KMS-11 (cell line): ENCODE measurements around the gene CD164.
A peak's percentile ranks its signal among the peaks of the same experiment; 100 is the strongest.

Experiments used
- H2AFZ ChIP-seq: fragments of 200-600 bp; sonication (generic); 2 replicates; pipeline ENCODE4 v1.6.1; 2016; ENCODE audit warnings: antibody characterized with exemption, mixed run types, low read depth
- H3K27ac ChIP-seq: fragments of 200-600 bp; sonication (generic); 2 replicates; pipeline ENCODE4 v1.6.1; 2016; ENCODE audit warnings: mild to moderate bottlenecking, mixed run types
- H3K27me3 ChIP-seq: fragments of 200-600 bp; sonication (generic); 2 replicates; pipeline ENCODE4 v1.6.1; 2017; ENCODE audit warnings: mild to moderate bottlenecking, low read depth, mixed run types, moderate library complexity; ENCODE audit not compliant: insufficient read depth
- H3K36me3 ChIP-seq: fragments of 200-600 bp; sonication (generic); 2 replicates; pipeline ENCODE4 v1.6.1; 2017; ENCODE audit warnings: mild to moderate bottlenecking, mixed run types; ENCODE audit not compliant: insufficient read depth
- H3K4me1 ChIP-seq: fragments of 200-600 bp; sonication (generic); 2 replicates; pipeline ENCODE4 v1.6.1; 2016; ENCODE audit warnings: mild to moderate bottlenecking, low read depth, mixed run types; ENCODE audit not compliant: poor library complexity, severe bottlenecking
- H3K4me2 ChIP-seq: fragments of 200-600 bp; sonication (generic); 2 replicates; pipeline ENCODE4 v1.7.0; 2016; ENCODE audit warnings: mild to moderate bottlenecking, mixed run types
- H3K4me3 ChIP-seq: fragments of 200-600 bp; sonication (generic); IDR thresholded peaks from 2 replicates; pipeline ENCODE4 v1.6.1; 2017; ENCODE audit warnings: low read depth, low read length, mixed read lengths; ENCODE audit not compliant: insufficient read depth
- H3K79me2 ChIP-seq: fragments of 200-600 bp; sonication (generic); 2 replicates; pipeline ENCODE4 v1.6.1; 2016; ENCODE audit warnings: low read depth, mixed run types; ENCODE audit not compliant: insufficient read depth
- H3K9ac ChIP-seq: fragments of 200-600 bp; sonication (generic); 2 replicates; pipeline ENCODE4 v1.6.1; 2016; ENCODE audit warnings: mild to moderate bottlenecking, mixed run types
- H4K20me1 ChIP-seq: fragments of 200-600 bp; sonication (generic); 2 replicates; pipeline ENCODE4 v1.6.1; 2016; ENCODE audit warnings: mild to moderate bottlenecking, mixed run types; ENCODE audit not compliant: insufficient read depth
- TF ChIP-seq, protein P1 (sequence below): fragments of 200-600 bp; sonication (generic); conservative IDR thresholded peaks from 2 replicates; pipeline ENCODE4 v1.6.1; 2017; ENCODE audit warnings: low read depth, mild to moderate bottlenecking, antibody characterized with exemption, low read length, moderate library complexity, mixed read lengths

CD164 gene

DNA sequence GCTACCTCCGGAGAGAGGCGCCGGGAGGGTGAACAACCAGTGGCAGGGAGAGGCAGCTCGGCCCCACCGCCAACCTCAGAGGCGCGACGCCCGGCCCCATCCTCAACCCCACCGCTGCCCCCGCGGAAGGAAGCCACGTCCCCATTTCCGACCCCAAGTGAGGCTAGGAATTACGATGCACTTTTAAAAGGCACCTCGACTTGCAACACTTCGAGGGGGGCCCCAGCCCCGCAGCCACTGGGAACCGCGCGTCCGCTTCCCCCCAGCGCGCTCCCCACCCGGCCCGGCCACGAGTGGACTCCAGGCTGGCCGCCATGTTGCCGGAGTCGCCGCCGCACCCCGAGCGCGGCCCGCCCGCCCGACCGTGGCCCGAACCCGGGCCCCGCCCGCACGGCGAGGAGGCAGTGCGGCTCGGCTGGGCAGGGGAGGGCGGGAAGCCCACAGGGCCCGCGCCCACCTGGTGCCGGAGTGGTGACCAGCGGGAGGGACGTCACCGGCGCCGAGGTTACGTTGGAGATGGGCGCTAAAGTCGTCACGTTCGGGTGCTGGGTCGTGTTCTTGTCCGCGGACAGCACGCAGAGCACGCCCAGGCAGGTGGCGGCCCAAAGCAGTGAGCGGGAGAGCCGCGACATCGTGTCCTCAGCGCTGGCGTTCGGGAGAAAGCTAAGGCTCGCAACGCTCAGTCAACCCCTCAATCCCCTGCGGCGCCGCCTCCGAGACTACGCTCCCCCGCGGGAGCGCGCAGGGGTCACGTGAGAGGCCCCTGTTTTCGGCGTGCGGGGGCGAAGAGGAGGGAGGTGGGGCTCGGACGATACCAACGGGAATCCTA lies at the start of gene CD164:
Gene CD164 (minus strand): TSS at position 721 of the 829 bp plus-strand sequence. CDS start 89 bp downstream, at position 632.
- H3K27me3 ChIP-seq, result no peaks in the 10 kb centered on the region
- no peak within 1 kb of the TSS for H3K4me3 ChIP-seq
- peaks cover 3% of the 10 kb centered on the region; the same call in 1 of the 2 replicates for H3K36me3 ChIP-seq
- peak within 1 kb of the TSS; percentile 88 for H3K4me2 ChIP-seq
- H3K79me2 ChIP-seq, result peaks cover 48% of the 10 kb centered on the region
- peak within 1 kb of the TSS; percentile 59 for H2AFZ ChIP-seq
- peaks cover 17% of the 10 kb centered on the region for H3K4me1 ChIP-seq
- H3K27ac ChIP-seq, result peak within 1 kb of the TSS; percentile 92
- peak within 1 kb of the TSS; percentile 90 for H3K9ac ChIP-seq
- TF ChIP-seq, protein P1, sequence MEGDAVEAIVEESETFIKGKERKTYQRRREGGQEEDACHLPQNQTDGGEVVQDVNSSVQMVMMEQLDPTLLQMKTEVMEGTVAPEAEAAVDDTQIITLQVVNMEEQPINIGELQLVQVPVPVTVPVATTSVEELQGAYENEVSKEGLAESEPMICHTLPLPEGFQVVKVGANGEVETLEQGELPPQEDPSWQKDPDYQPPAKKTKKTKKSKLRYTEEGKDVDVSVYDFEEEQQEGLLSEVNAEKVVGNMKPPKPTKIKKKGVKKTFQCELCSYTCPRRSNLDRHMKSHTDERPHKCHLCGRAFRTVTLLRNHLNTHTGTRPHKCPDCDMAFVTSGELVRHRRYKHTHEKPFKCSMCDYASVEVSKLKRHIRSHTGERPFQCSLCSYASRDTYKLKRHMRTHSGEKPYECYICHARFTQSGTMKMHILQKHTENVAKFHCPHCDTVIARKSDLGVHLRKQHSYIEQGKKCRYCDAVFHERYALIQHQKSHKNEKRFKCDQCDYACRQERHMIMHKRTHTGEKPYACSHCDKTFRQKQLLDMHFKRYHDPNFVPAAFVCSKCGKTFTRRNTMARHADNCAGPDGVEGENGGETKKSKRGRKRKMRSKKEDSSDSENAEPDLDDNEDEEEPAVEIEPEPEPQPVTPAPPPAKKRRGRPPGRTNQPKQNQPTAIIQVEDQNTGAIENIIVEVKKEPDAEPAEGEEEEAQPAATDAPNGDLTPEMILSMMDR, result no peak
- H4K20me1 ChIP-seq, result peaks cover 9% of the 10 kb centered on the region; the same call in 1 of the 2 replicates

DNA sequence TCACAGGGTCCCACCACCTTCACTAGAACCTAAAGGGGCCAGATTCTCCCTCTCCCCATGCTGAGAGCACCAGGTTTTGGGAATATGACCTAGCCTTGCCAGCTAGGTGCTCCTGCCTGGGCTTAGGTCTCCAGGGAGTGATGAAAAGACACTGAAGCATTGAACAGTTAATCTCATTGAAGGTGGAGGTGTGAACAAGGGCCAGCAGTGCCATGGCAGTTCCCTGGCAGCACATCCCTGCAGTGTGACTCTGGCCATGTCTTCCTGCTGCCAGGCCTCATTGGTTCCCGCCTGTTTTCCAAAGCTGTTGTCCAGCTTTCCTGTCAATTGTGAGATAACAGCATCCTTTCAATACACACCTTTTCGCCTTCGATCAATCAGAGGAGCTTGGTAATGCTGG lies 47.2 kb upstream of the CD164 start:
- Histone ChIP-seq H3K9ac (no peak overlapping the region), H3K4me2 (no peak overlapping the region), H3K4me3 (no peak overlapping the region), H3K4me1 (no peaks in the 10 kb centered on the region), H3K27me3 (no peaks in the 10 kb centered on the region), H4K20me1 (no peaks in the 10 kb centered on the region), H3K79me2 (no peaks in the 10 kb centered on the region), H3K27ac (no peak overlapping the region), H2AFZ (no peak overlapping the region), H3K36me3 (no peaks in the 10 kb centered on the region)
- TF ChIP-seq, protein P1, result no peak

DNA sequence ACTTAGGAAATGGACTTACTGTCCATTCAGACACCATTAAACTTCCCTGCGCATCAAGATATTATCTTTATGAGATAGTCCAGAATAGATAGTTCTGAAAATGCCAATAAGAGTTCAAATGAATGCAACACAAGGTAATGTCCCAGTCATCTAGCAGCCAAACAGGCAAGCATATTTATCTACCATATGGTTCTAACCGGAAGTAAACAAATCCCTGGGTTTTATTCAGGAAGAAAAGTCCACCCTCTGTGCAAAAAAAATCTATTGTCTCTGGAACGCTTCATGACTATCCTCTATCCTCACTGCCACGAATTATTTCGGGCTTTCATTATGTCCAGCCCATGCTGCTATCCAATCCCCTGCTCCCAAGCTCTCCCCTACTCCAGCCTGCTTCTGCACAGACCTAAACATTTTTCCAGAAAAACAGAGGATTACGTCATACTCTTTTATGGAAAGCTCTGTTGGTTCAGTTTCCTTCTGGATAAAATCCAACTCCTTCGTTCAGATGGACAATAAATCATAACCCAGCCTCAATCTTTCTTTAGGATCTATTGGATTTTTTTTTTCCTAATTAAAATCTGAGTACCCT lies 46.7 kb upstream of the CD164 start:
- H4K20me1 ChIP-seq, result no peaks in the 10 kb centered on the region
- H3K79me2 ChIP-seq, result no peaks in the 10 kb centered on the region
- no peaks in the 10 kb centered on the region for H3K4me1 ChIP-seq
- no peaks in the 10 kb centered on the region for H3K36me3 ChIP-seq
- no peak overlapping the region for H3K27ac ChIP-seq
- H3K27me3 ChIP-seq, result no peaks in the 10 kb centered on the region
- TF ChIP-seq, protein P1, result no peak
- no peak overlapping the region for H3K9ac ChIP-seq
- no peak overlapping the region for H2AFZ ChIP-seq
- no peak overlapping the region for H3K4me2 ChIP-seq
- no peak overlapping the region for H3K4me3 ChIP-seq

DNA sequence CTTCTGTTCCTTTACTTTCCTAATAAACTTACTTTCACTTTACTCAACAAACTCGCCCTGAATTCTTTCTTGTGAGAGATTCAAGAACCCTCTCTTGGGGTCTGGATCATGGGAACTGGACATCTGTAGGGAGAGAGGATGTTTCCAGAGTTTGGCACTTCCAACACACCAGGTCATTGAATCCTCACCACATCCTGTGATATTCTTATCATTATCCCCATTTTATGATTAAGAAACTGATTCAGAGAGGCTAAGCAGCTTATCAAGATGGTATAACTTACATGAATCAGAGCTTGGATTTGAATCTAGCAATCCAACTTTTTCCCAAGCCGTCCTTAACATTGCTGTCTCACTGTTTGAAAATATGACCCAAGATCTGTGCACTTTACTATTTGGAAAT lies 42.7 kb upstream of the CD164 start:
- H3K4me1 ChIP-seq, result no peaks in the 10 kb centered on the region
- no peak overlapping the region for H2AFZ ChIP-seq
- H3K36me3 ChIP-seq, result no peaks in the 10 kb centered on the region
- H3K9ac ChIP-seq, result no peak overlapping the region
- no peaks in the 10 kb centered on the region for H4K20me1 ChIP-seq
- no peak overlapping the region for H3K4me3 ChIP-seq
- H3K27ac ChIP-seq, result no peak overlapping the region
- TF ChIP-seq, protein P1, result no peak
- no peak overlapping the region for H3K4me2 ChIP-seq
- no peaks in the 10 kb centered on the region for H3K79me2 ChIP-seq
- no peaks in the 10 kb centered on the region for H3K27me3 ChIP-seq
